Thoracic aorta (tissue), 2 donors: ENCODE measurements around the gene PARD3B. TPM values are rescaled to one million over a fixed set of nuclear protein-coding genes. Genes with fewer than 3 reads are reported as not detected.

Source experiments
- ATAC-seq: fragments of 150-250 bp; one replicate; pipeline ENCODE4 v1.8.0; 2017; ENCODE audit warnings: low read depth; ENCODE audit not compliant: insufficient number of reproducible peaks, low FRiP score
- DNase-seq: peaks from one replicate; pipeline ENCODE4 v3.0.0-alpha.2; 2020; ENCODE audit warnings: low spot score
- H3K27ac ChIP-seq, 2 donors: fragments of 200-600 bp; sonication (generic); 1 replicate in 1 of 2; 2 replicates in 1 of 2; pipeline ENCODE4 v1.5.1; 2016; ENCODE audit warnings: mild to moderate bottlenecking in 2 of 2, moderate library complexity in 2 of 2
- H3K27me3 ChIP-seq: fragments of 200-600 bp; sonication (generic); replicated peaks from 2 replicates; pipeline ENCODE4 v1.6.0; 2016; ENCODE audit warnings: mild to moderate bottlenecking; ENCODE audit not compliant: insufficient read depth
- H3K36me3 ChIP-seq: fragments of 200-600 bp; sonication (generic); one replicate; pipeline ENCODE4 v1.5.1; 2016
- H3K4me1 ChIP-seq, 2 donors: fragments of 200-600 bp; sonication (generic); 1 replicate in 1 of 2; 2 replicates in 1 of 2; pipeline versions ENCODE4 v1.5.1 to v1.6.0; 2016; ENCODE audit warnings: low read depth in 2 of 2, mild to moderate bottlenecking in 1 of 2; ENCODE audit not compliant: control insufficient read depth in 1 of 2
- H3K4me3 ChIP-seq: fragments of 200-600 bp; sonication (generic); 2 replicates; pipeline ENCODE4 v1.5.1; 2016; ENCODE audit warnings: mild to moderate bottlenecking
- H3K9me3 ChIP-seq: fragments of 200-600 bp; sonication (generic); 2 replicates; pipeline ENCODE4 v1.5.1; 2016
- CTCF ChIP-seq: fragments of 200-600 bp; sonication (generic); IDR thresholded peaks from one replicate; pipeline ENCODE4 v1.5.1; 2019; ENCODE audit warnings: antibody characterized with exemption
- total RNA-seq, 2 donors: library from RNA; depleted of rRNA; stranded (reverse); fragments of >200 nt; gene quantifications; one replicate each; pipeline versions ENCODE4 v1.1.0 to v1.2.3, GENCODE V29; 2016

Gene PARD3B
- total RNA-seq, 2 donors from 2014 or later: 25.7 to 34.5 TPM

DNA sequence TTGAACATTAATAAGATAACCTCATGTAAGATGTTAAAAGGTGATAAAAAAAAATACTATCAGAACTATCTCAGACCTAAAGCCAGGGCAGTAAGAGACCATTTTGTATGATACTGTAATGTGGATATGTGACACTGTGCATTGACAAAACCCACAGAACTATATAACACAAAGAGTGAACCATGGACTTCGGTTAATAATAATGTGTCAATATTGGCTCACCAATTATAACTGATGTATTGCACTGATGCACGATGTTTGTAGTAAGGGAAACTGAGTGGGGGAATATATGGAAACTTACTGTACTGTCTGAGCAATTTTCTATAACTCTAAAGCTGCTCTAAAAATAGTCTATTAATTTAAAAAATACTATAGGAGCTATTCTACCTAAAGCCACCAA, 40.7 kb upstream of the PARD3B start:
- ATAC-seq (no peak), DNase-seq (no peak)
- no peak for TF ChIP-seq CTCF
- no peaks in the 10 kb centered on the region for H3K9me3 ChIP-seq
- no peaks in the 10 kb centered on the region for H3K36me3 ChIP-seq
- no peak overlapping the region for H3K4me3 ChIP-seq
- H3K27ac ChIP-seq: no peak overlapping the region
- H3K27me3 ChIP-seq: no peaks in the 10 kb centered on the region
- no peaks in the 10 kb centered on the region for H3K4me1 ChIP-seq

GRCh38 chr2:204505488-204505887, 39.8 kb upstream of the PARD3B start:
- H3K4me3 ChIP-seq: no peak overlapping the region
- no peaks in the 10 kb centered on the region for H3K27me3 ChIP-seq
- H3K4me1 ChIP-seq: no peaks in the 10 kb centered on the region
- DNase-seq (no peak), ATAC-seq (no peak)
- H3K36me3 ChIP-seq: no peaks in the 10 kb centered on the region
- TF ChIP-seq CTCF: no peak
- no peaks in the 10 kb centered on the region for H3K9me3 ChIP-seq
- no peak overlapping the region for H3K27ac ChIP-seq

GRCh38 chr2:204505946-204506345, 39.3 kb upstream of the PARD3B start:
- no peak for ATAC-seq
- DNase-seq: no peak
- no peaks in the 10 kb centered on the region for H3K9me3 ChIP-seq
- no peak for TF ChIP-seq CTCF
- no peak overlapping the region for H3K4me3 ChIP-seq
- no peaks in the 10 kb centered on the region for H3K36me3 ChIP-seq
- no peak overlapping the region for H3K27ac ChIP-seq
- H3K27me3 ChIP-seq: no peaks in the 10 kb centered on the region
- no peaks in the 10 kb centered on the region for H3K4me1 ChIP-seq

GRCh38 chr2:204507636-204508035, 37.6 kb upstream of the PARD3B start:
- Histone ChIP-seq H3K27ac (no peak overlapping the region), H3K27me3 (no peaks in the 10 kb centered on the region), H3K4me3 (no peak overlapping the region), H3K36me3 (no peaks in the 10 kb centered on the region), H3K4me1 (no peaks in the 10 kb centered on the region), H3K9me3 (no peaks in the 10 kb centered on the region)
- ATAC-seq: no peak
- no peak for TF ChIP-seq CTCF
- DNase-seq: no peak

- TF ChIP-seq CTCF: no peak
- no peaks in the 10 kb centered on the region for H3K27me3 ChIP-seq
- no peaks in the 10 kb centered on the region for H3K36me3 ChIP-seq
- no peaks in the 10 kb centered on the region for H3K4me1 ChIP-seq
- no peaks in the 10 kb centered on the region for H3K9me3 ChIP-seq
- H3K27ac ChIP-seq: no peak overlapping the region
- no peak for DNase-seq
- no peak overlapping the region for H3K4me3 ChIP-seq
- no peak for ATAC-seq
Observed at GRCh38 chr2:204510709-204511420, 34.4 kb upstream of the PARD3B start.
